ENCODE results near the gene MARF1. TPM values are rescaled to one million over a fixed set of nuclear protein-coding genes. Genes with fewer than 3 reads are reported as not detected.
A peak's percentile ranks its signal among the peaks of the same experiment; 100 is the strongest.

Gene MARF1
- total RNA-seq, 1 experiment from 2014 or later = 68.1 TPM

GRCh38 chr16:15641753-15642556 lies 999 bp downstream of the MARF1 start:
- peaks cover 33% of the 10 kb centered on the region for H3K4me1 ChIP-seq (replicated peaks; ENCODE audit: insufficient read depth)
- H3F3A ChIP-seq (ENCODE audit: insufficient read depth, low read depth) = peaks cover 37% of the 10 kb centered on the region
- intact Hi-C loops (cut with micrococcal nuclease; ENCODE audit: unreplicated experiment) = loop anchor here (2.0 kb wide), 1 partner anchor 51 kb away; no protein-coding TSS in a partner anchor
- no peaks in the 10 kb centered on the region for H3K9me3 ChIP-seq (ENCODE audit: insufficient read depth, low read depth)
- TF ChIP-seq CTCF (conservative IDR thresholded peaks at IDR 0.05) (no peak), EZH2 (IDR thresholded peaks at IDR 0.05; ENCODE audit: low read depth) (no peak)
- CTCF ChIA-PET = interaction anchor here (0.7 kb wide), 2 partner anchors 29 to 404 kb away, joined by 5 to 22 read pairs; no protein-coding TSS in a partner anchor
- no peak for DNase-seq
- H3K4me3 ChIP-seq = peak overlapping the region; percentile 75
- peak overlapping the region; percentile 85 for H2AFZ ChIP-seq
- peaks cover 31% of the 10 kb centered on the region for H3K79me2 ChIP-seq (ENCODE audit: low read depth)
- H3K27me3 ChIP-seq (ENCODE audit: insufficient read depth, low read depth) = no peaks in the 10 kb centered on the region
- H3K9me2 ChIP-seq (ENCODE audit: insufficient read depth) = no peaks in the 10 kb centered on the region
- no peaks in the 10 kb centered on the region for H4K20me1 ChIP-seq (ENCODE audit: insufficient read depth)
- POLR2A ChIA-PET (ENCODE audit: unreplicated experiment) = interaction anchor here (0.6 to 0.7 kb wide), 4 partner anchors 28 to 671 kb away, joined by 3 to 35 read pairs (median 4); no protein-coding TSS in a partner anchor
- peak overlapping the region; percentile 97 for H3K27ac ChIP-seq
- peak overlapping the region; percentile 83 for H3K4me2 ChIP-seq
- no peaks in the 10 kb centered on the region; the same call in 1 of the 2 replicates for H3K36me3 ChIP-seq (ENCODE audit: low read depth)
- no TSS peak for BruUV-seq (replicated peaks)

- Histone ChIP-seq H3K27ac (peak overlapping the region; percentile 97; the same call in 1 of the 2 replicates), H2AFZ (no peak overlapping the region), H4K20me1 (ENCODE audit: insufficient read depth) (no peaks in the 10 kb centered on the region), H3K4me3 (peak overlapping the region; percentile 75), H3K9me2 (ENCODE audit: insufficient read depth) (no peaks in the 10 kb centered on the region), H3K9me3 (ENCODE audit: insufficient read depth, low read depth) (no peaks in the 10 kb centered on the region), H3K4me1 (replicated peaks; ENCODE audit: insufficient read depth) (peaks cover 33% of the 10 kb centered on the region), H3K36me3 (ENCODE audit: low read depth) (peaks cover 5% of the 10 kb centered on the region; the same call in 1 of the 2 replicates), H3K27me3 (ENCODE audit: insufficient read depth, low read depth) (no peaks in the 10 kb centered on the region), H3K4me2 (peak overlapping the region; percentile 83), H3F3A (ENCODE audit: insufficient read depth, low read depth) (peaks cover 35% of the 10 kb centered on the region), H3K79me2 (ENCODE audit: low read depth) (peaks cover 31% of the 10 kb centered on the region)
- TF ChIP-seq CTCF (conservative IDR thresholded peaks at IDR 0.05) (no peak), EZH2 (IDR thresholded peaks at IDR 0.05; ENCODE audit: low read depth) (no peak)
- DNase-seq = no peak
- ChIA-PET CTCF (interaction anchor here (0.6 kb wide), 1 partner anchor 553 kb away, joined by 9 read pairs; no protein-coding TSS in a partner anchor), POLR2A (ENCODE audit: unreplicated experiment) (no interaction called here)
- intact Hi-C loops (cut with micrococcal nuclease; ENCODE audit: unreplicated experiment) = no loop called here
- BruUV-seq (replicated peaks) = no TSS peak
Observed at GRCh38 chr16:15640966-15641365, 2.0 kb downstream of the MARF1 start.

- H3K4me3 ChIP-seq = no peak overlapping the region
- TF ChIP-seq EZH2 (IDR thresholded peaks at IDR 0.05; ENCODE audit: low read depth) (no peak), CTCF (conservative IDR thresholded peaks at IDR 0.05) (no peak)
- H3K36me3 ChIP-seq (ENCODE audit: low read depth) = peaks cover 14% of the 10 kb centered on the region
- no peak overlapping the region for H3K4me2 ChIP-seq
- no peak for DNase-seq
- H3K4me1 ChIP-seq (replicated peaks; ENCODE audit: insufficient read depth) = peaks cover 19% of the 10 kb centered on the region
- no peaks in the 10 kb centered on the region for H3K9me3 ChIP-seq (ENCODE audit: insufficient read depth, low read depth)
- POLR2A ChIA-PET (ENCODE audit: unreplicated experiment) = no interaction called here
- no peaks in the 10 kb centered on the region for H4K20me1 ChIP-seq (ENCODE audit: insufficient read depth)
- H3K27ac ChIP-seq = no peak overlapping the region
- no peaks in the 10 kb centered on the region for H3K9me2 ChIP-seq (ENCODE audit: insufficient read depth)
- peaks cover 16% of the 10 kb centered on the region; the same call in 1 of the 2 replicates for H3F3A ChIP-seq (ENCODE audit: insufficient read depth, low read depth)
- no peaks in the 10 kb centered on the region for H3K27me3 ChIP-seq (ENCODE audit: insufficient read depth, low read depth)
- H2AFZ ChIP-seq = no peak overlapping the region
- CTCF ChIA-PET = no interaction called here
- peaks cover 31% of the 10 kb centered on the region for H3K79me2 ChIP-seq (ENCODE audit: low read depth)
- intact Hi-C loops (cut with micrococcal nuclease; ENCODE audit: unreplicated experiment) = no loop called here
- no TSS peak for BruUV-seq (replicated peaks)
Observed at GRCh38 chr16:15639061-15639568, 3.8 kb downstream of the MARF1 start.
